ENCODE measurements around the gene SMIM1.
"Not testable (repeated sequence)": the region's sequence is repeated elsewhere in the genome, so short reads cannot be mapped to it uniquely, and the experiment has no call there.

Gene SMIM1

DNA sequence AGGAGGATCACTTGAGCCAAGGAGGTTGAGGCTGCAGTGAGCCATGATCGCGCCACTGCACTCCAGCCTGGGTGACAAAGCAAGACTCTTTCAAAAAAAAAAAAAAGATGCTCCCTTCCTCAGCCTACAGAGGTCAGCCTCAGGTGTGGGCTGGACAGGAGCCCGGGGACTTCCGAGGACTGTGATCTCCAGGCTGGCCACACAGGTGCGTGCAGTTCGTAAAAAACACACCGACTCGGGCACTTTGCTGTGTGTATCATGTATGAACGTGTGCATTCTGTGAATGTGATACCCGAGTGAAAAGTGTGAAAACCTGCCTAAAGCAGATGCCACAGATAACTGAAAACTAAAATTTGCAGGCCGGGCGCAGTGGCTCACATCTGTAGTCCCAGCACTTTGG, 28.7 kb upstream of the SMIM1 start:
- TF ChIP-seq POLR2A (IDR thresholded peaks at IDR 0.05; ENCODE audit: low read length) = no peak
- TF ChIP-seq GATA1 (IDR thresholded peaks at IDR 0.05; ENCODE audit: low read depth, low read length) = no peak
- DNase-seq = no peak

DNA sequence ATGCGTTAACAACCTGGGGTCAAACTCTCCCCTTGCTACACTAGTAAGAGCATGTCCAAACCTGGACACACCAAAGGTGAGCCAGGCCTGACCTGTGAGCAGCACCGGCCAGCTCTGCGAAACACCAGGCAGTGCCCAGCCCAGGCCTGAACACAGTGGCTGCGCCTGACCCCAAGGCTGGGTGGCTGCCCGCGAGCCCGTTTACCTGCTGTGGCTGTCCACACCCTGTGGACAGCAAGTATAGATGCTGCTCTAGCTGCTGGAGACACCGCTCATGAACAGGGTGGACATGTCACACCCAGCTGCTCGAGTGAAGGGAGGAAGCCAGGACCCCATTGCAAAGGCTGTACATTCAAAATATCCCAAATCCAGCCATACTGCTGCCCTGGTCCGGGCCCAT, 27.9 kb upstream of the SMIM1 start:
- TF ChIP-seq GATA1 (IDR thresholded peaks at IDR 0.05; ENCODE audit: low read depth, low read length) (no peak), POLR2A (IDR thresholded peaks at IDR 0.05; ENCODE audit: low read length) (no peak)
- no peak for DNase-seq

DNA sequence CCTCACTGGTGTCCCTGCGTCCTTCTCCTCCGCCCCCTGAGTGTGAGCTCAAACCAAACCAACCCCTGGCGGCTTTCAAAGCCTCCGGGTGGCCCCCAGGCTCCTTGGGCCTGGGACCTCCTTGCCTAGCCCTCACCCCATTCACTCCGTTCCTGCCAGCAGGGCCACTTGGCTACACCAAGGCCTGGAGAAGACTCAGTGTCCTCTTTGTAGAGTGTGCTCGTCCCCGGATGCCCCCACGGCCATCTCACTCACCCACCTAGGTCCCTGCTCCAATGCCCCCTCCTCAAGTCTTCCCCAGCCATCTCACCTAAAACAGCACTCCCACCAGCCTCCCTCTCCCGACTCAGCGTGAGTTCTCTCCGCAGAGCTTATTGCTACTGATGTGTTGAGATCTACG, 27.5 kb upstream of the SMIM1 start:
- TF ChIP-seq GATA1 (IDR thresholded peaks at IDR 0.05; ENCODE audit: low read depth, low read length) (no peak), POLR2A (IDR thresholded peaks at IDR 0.05; ENCODE audit: low read length) (no peak)
- DNase-seq = no peak

DNA sequence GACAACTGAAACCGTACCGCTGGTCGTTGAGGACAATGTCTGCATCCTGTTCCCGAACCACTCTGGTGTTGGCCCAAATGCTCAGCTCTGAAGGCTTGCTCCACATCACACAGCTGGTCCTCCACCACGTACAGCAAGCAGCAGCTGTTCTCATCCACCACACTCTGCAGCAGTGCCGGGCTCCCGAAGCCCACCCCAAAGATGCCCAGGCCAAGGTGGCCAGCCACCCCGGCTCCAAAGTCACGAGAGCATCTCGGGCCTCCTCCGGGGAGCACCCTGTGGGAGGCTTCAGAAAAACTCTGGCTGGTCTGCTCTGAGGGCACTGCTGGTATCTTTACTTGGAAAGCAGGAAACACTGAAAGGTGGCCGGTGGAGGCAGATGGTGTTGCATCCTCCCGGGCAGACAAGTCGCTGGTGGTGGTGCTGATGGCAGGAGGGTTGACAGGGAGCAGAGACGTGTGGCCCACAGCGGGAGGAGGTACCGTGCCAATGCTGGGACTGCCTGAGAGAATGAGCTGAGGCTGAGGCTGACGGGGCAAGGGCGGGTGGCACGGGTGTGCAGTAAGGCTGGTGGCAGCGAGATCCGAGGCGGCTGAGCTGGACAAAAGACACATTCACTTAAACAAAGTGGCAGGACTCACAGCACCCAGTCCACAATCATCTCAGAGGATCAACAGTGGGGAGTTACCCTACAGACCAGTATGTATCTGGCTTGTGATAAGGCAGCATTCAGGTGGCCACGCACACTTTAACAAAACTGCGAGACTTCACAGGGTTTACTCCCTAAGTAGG, 26.8 kb upstream of the SMIM1 start:
- TF ChIP-seq GATA1 (IDR thresholded peaks at IDR 0.05; ENCODE audit: low read depth, low read length) (no peak), POLR2A (IDR thresholded peaks at IDR 0.05; ENCODE audit: low read length) (peak; percentile 33)
- DNase-seq = peak; percentile 56 to 80

DNA sequence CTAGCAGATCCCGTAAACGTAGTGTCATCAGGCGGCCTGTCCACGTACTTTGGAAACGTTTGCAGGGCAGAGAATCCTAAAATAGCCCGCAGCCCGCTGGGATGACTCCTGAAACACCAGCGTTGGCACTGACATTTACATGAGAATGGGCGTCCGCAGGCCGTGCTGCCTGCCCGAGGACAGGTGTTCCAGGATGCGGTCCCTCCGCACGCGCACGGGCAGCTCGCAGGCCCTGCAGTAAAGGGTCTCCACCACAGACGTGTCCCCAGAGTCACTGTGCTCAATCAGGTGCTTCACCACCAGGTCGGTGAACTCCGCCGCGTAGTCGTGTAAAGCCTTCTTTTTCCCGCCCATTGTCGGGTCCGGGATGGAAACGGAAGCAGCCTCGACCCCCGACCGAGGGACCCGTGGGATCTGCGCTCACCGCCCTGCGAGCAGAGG, 26.1 kb upstream of the SMIM1 start:
- peak; percentile 56 to 58 for DNase-seq
- TF ChIP-seq GATA1 (IDR thresholded peaks at IDR 0.05; ENCODE audit: low read depth, low read length) = no peak
- no peak for TF ChIP-seq POLR2A (IDR thresholded peaks at IDR 0.05; ENCODE audit: low read length)

DNA sequence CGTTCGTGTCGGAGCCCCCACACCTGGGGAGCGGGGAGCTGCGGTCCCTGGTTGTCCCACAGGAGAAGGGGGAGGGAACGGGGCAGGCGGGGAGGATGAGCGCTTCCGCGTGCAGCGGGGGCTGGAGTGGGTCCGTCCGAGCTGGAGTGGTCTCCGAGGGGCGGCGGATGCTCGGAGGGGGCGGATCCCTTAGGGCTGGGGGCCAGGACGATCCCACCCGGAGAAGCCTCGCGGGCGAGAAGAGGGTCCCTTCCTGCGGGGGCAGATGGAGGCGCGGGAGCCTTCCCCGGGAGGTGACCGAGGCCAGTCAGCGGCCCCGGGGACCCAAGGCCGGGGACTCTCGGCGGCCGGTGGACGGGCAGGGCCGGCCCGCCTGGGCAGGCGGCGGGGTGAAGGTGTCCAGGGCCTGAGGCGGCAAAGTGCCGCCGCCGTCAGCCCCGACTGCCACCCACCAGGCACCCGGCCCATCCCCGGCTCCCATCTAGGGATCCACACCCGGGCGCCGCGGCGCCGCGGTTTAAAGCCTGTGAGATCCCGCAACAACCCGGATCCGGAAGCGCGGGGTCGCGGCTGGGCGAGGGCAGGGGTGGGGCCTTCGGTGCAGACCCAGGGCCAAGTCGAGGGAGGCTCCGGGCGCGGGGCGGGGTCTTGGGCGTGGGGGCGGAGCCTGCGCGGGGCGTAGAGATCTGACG, 25.6 kb upstream of the SMIM1 start:
- DNase-seq = peak; percentile 89 to 91
- TF ChIP-seq POLR2A (IDR thresholded peaks at IDR 0.05; ENCODE audit: low read length) = peak; percentile 76
- TF ChIP-seq GATA1 (IDR thresholded peaks at IDR 0.05; ENCODE audit: low read depth, low read length) = no peak

DNA sequence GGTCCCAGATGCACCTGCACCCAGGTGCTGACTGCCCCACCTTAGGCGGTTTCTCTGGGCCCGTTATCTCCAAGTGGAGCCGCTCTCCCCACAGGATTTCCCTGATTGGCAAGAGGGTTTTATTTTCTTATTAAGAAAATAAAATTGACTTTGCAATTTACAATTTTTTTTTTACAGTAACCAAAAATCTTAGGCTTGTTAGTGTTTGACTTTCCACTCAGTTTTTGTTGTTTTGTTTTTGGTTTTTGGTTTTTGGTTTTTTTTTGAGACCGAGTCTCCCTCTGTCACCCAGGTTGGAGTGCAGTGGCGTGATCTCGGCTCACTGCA, 25.1 kb upstream of the SMIM1 start:
- DNase-seq = no peak
- TF ChIP-seq POLR2A (IDR thresholded peaks at IDR 0.05; ENCODE audit: low read length) = no peak
- no peak for TF ChIP-seq GATA1 (IDR thresholded peaks at IDR 0.05; ENCODE audit: low read depth, low read length)

DNA sequence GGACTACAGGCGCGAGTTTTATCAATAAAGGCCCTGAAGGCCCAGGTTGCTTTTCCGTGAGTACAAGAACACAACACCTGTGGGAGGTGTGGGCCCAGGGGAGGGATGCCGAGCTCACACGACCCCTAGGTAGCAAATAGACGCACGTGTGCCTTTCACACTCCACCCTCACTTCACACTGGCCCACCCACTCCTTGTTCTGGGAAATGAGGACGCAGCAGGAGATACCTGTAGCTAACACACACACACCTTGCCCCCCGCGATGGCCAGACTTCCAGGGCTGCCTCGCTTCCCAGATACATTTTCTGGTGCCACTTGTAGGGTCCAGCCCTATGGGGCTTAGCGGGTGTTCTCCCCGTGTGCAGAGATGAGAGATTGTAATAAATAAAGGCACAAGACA, 24.6 kb upstream of the SMIM1 start:
- no peak for DNase-seq
- TF ChIP-seq POLR2A (IDR thresholded peaks at IDR 0.05; ENCODE audit: low read length) (no peak), GATA1 (IDR thresholded peaks at IDR 0.05; ENCODE audit: low read depth, low read length) (no peak)

DNA sequence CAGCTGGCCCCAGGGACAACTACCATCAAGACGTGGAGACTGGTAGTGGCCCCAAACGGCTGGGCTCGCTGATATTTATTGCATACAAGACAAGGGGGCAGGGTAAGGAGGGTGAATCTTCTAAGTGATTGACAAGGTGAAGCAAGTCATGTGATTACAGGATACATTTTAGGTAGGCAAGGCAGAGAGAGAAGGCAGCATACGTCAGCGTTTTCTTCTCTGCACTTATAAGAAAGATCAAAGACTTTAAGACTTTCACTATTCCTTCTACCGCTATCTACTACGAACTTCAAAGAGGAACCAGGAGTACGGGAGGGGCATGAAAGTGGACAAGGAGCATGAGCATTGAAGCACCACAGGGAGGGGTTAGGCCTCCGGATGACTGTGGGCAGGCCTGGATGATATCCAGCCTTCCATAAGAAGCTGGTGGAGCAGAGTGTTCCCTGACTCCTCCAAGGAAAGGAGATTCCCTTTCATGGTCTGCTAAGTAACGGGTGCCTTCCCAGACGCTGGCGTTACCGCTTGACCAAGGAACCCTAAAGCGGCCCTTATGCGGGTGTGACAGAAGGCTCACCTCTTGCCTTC, 24.1 kb upstream of the SMIM1 start:
- DNase-seq = not testable (repeated sequence)

DNA sequence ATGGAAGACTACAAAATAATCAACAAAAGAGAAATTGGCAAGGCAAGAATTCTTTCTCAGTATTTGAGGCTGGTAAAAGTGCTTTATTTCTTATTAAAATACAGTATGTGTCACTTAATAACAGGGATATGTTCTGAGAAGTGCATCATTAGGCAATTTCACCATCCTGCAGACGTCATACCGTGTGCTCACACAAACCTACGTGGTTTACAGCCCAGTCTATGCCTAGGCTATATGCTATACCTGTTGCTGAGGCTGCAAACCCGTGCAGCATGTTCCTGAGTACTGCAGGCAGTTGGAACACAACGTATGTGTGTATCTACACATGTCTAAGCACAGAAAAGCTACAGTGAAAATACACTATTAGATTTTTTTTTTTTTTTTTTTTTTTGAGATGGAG, 23.0 kb upstream of the SMIM1 start:
- TF ChIP-seq GATA1 (IDR thresholded peaks at IDR 0.05; ENCODE audit: low read depth, low read length) (no peak), POLR2A (IDR thresholded peaks at IDR 0.05; ENCODE audit: low read length) (no peak)
- DNase-seq = no peak

DNA sequence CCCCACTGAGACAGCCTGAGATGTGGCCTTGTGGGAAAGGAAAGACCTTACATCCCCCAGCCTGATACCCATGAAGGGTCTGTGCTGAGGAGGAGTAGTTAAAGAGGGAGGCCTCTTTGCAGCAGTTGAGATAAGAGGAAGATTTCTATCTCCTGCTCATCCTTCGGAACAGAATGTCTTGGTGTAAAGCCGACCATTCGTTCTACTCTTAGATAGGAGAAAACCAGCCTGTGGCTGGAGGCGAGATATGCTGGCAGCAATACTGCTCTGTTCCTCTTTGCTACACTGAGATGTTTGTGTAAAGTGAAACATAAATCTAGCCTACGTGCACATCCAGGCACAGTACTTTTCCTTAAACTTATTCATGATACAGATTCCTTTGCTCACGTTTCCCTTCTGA, 21.8 kb upstream of the SMIM1 start:
- no peak for TF ChIP-seq GATA1 (IDR thresholded peaks at IDR 0.05; ENCODE audit: low read depth, low read length)
- TF ChIP-seq POLR2A (IDR thresholded peaks at IDR 0.05; ENCODE audit: low read length) = peak; percentile 39
- DNase-seq = peak; percentile 51 to 76

DNA sequence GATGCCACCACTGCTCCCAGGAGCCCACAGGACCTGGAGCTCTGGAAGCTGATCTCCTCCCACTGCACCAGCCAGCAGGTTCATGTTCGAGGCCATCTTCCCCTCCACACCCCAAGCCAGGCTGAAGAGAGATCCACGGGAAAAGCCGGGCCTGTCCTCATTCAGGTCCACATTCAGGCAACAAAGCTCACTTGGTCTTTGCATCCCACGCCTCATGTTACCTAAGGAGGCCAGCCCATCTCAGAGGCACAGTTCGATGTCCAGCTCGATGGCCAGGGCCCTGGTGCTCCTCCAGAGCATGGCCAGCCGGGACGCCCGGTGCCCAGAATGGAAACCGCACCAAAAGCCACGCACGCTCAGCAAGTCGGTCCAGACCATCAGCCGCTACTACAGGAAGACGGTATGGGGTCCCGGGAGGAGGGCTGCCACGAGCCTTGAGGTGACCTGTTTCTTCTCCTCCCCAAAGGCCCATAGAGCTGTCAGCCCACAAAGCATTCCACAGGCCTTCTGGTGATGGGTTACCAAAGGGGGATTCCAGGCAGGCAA, 20.1 kb upstream of the SMIM1 start, which contains the start of gene CCDC27:
TSS of gene CCDC27 (plus strand) at position 51 of the 546 bp plus-strand sequence. CDS start at position 83, 32 bp downstream.
- no peak for DNase-seq
- TF ChIP-seq POLR2A (IDR thresholded peaks at IDR 0.05; ENCODE audit: low read length) (no peak), GATA1 (IDR thresholded peaks at IDR 0.05; ENCODE audit: low read depth, low read length) (no peak)

DNA sequence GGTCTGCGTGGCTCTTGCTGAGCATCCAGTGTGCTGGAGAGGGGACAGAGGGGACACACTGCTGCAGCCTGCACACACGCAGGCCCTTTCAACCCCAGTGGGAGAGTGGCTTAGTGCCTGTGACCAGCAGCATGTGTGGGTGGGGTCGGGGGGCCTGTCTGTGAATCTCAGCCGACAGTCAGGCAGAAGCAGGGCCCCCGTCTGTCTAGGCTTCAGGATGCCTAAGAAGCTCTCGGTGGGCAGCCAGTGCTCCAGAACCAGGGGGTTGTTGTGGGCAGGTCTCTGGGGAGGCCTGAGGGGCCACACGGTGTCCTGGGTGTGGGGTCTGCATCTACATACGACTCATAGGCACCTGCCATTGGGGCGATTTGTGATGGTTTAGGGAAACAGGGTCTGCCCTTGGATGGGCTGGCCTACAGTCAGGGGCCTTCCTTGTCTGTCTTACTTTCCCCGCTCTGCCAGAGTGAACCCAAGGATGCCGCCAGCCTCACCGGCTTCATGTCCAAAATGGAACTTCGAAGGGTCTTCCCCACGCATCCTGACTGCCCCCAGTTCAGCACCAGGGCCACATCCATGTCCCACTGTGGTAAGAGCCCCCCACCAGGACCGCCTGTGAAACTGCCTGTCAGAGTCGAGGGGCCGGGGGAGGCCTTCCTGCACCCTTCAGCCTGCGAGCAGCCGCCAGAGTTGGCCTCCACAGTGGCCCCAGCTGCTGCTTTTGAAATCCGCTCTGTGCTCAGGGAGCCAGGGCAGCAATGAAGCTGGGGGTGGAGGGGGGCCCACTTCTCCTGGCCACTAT, 18.7 kb upstream of the SMIM1 start:
- DNase-seq = no peak
- TF ChIP-seq POLR2A (IDR thresholded peaks at IDR 0.05; ENCODE audit: low read length) (no peak), GATA1 (IDR thresholded peaks at IDR 0.05; ENCODE audit: low read depth, low read length) (no peak)

DNA sequence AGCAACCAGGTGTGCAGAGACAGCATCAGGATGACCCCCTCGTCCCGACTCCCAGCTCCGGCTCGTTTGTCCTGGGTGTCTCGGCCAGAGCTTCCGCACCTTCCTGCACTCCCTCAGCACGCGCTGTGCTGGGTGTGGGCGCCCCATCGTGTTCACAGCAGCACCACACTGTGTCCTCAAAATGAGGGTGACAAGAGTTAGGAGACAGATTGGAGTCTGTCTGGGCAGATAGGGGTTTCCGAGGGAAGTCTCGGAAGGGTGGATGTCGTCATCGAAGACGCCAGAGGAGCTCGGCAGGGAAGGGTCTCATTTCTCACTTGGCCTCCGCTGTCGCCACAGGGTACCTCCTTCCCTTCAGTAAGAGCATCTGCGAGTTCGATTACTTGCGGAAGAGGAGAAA, 16.2 kb upstream of the SMIM1 start:
- TF ChIP-seq POLR2A (IDR thresholded peaks at IDR 0.05; ENCODE audit: low read length) (no peak), GATA1 (IDR thresholded peaks at IDR 0.05; ENCODE audit: low read depth, low read length) (no peak)
- DNase-seq = no peak
